ENCODE data around the gene PLS1.

The PLS1 gene

DNA sequence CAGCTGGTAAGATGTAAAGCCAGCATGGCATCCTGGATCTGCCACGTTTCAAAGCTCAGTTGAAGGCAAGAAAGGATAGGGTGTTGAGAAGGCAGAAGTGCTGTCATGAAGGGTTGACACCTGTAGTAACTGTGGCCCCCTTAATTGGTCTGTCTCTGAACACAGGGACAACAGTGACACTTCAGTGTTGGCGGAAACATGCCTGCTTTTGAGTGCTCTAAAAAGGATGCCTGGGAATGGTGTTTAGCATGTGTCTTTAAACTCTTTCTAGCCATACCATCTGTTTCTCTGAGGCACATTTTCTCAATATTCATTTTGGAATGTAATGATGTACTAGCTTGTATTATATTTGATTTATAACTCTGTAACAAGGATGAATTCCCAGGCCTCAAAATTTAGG, 42.1 kb downstream of the PLS1 start:
- DNase-seq (no peak), ATAC-seq (no peak)

- ATAC-seq (no peak), DNase-seq (no peak)
Measured at GRCh38 chr3:142641504-142641903, 45.3 kb downstream of the PLS1 start.

GRCh38 chr3:142642956-142643355, 46.8 kb downstream of the PLS1 start:
- no peak for DNase-seq
- no peak for ATAC-seq

DNA sequence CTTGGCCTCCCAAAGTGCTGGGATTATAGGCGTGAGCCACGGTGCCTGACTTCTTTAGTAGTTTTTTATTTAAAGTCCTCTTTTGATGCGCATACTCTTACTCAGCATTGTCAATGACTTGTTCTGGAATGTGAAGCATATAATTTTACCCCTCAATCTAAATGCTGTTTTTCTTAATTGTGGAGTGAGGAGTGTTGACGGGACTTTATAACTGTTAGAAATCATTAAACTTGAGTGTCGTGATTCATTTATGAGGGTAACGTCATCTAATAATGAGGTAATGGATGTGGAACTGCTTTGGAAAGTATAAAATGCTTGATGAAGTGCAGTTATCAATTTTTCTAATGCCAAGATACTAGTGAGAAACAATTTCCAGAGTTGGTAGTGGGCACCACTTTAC, 48.3 kb downstream of the PLS1 start:
- DNase-seq (no peak), ATAC-seq (no peak)

GRCh38 chr3:142645236-142645793, 49.1 kb downstream of the PLS1 start:
- DNase-seq, result no peak
- no peak for ATAC-seq

DNA sequence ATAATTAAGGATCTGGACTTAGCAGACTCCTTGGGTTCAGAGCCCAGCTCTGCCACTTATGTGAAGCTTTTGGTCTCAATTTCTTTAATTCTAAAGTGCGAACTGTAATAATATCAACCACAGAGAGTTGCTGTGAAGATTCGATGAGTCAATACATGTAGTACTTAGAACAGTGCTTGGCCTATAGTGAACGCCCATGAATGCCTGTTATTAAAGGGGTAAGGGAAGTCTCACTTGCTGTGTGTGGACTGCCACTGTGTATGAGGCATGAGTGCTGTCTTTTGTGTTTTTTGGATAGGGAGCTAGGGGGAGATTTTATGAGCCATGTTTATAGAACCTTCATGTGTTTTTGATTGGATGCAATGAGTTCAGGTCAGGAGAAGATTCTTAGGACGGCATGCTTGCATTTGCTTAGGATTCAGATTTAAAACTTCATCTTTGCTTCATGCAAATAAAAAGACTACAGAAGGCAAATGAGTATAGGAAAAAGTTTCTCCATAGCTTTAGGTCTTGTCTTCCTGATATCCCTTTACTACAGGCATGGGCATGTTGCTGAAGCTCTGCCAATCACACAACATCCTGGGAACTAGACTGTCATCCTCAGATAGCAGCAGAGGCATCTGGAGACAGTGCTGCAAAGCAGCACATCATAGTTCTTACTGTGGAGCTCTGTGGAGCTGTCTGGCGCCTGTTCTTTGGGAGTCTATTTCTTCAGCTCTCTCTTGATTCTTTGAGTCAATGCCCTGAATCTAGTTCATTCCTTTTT, 50.0 kb downstream of the PLS1 start:
- DNase-seq, result no peak
- no peak for ATAC-seq

DNA sequence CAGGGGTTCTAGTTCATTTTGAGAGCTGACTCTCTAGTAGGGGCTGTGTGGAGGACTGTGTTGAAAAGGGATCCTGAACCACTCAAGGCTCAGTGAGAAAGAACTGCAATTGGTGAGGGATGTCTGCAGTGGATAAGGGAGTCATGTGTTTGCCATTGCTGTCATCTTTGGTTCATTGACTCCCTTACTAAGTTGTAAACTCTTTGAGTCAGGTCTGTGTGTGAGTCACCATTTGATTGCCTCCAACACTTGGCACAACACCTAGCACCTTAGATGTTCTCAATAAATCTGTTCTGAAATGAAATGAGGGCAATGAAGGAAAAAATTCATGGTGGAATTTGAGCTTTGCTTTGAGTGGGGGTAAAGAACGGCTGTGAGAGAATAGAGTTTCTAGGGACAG, 51.7 kb downstream of the PLS1 start:
- no peak for ATAC-seq
- no peak for DNase-seq

GRCh38 chr3:142648950-142649349, 52.8 kb downstream of the PLS1 start:
- ATAC-seq (no peak), DNase-seq (no peak)

DNA sequence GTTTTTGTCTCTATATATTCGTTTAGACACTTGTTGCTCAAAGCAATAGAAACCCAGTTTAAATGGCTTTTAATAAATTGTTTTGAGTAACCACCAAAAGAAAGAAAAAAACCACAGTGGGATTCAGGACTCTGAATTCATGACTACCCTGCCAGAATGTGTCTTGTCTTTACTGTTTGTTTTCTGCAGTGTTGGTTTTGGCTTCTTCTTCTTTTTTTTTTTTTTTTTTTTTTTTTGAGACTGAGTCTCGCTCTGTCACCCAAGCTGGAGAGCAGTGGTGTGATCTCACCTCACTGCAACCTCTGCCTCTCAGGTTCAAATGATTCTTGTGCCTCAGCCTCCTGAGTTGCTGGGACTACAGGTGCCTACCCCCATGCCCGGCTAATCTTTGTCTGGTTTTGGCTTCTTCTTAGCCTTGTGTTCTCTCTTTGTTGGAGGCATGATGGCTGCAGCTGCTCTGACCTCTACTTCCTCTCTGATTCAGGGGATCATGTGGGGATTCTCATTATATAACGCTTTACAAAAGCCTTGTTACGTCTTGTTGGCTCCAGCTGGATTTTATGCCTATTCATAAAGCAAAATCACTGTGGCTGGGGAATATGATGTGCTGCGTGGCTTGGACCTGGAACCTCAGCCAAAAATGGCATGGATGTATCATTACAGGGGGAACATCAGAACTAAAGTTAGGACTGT, 54.0 kb downstream of the PLS1 start:
- DNase-seq, result no peak
- no peak for ATAC-seq

DNA sequence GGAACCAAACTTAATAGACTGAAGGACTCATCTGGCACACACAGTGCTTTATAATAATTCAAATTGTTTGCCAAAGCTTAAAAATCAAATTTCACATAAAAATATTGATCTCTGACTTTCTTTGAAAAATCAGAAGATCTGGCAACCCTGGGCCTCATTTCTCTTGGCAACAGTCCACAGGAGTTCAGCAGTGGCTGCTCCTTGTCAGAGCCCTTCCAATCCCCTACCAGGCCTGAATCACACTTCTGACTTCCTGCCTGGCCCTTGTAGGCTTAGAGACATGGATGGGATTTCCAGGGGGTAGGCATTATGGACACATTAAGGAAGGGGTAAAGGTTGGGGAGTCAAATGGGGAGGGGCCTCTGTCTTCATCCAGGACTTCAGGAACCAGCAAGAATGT, 55.5 kb downstream of the PLS1 start:
- ATAC-seq (no peak), DNase-seq (no peak)

GRCh38 chr3:142652826-142653292, 56.7 kb downstream of the PLS1 start:
- no peak for ATAC-seq
- no peak for DNase-seq

DNA sequence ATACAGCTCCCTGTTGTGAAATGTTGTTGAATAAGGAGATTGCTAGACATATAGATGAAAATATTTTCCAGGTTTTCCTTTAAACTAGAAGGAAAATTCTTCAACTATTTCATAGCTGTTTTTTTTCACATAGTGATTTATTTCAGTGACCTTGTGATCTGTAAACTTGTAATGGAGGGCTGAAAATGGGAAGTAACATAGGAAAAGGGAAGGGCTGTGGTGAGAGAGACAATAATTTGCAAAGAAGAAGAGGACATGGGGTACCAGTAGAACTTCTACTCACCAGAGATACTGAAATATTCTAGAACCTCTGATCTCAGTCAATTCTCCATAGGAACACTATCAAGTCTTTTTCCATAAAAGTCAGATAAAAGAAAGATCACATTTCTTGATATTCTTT, 60.4 kb downstream of the PLS1 start:
- DNase-seq, result no peak
- no peak for ATAC-seq

- no peak for ATAC-seq
Measured at GRCh38 chr3:142657033-142657432, 60.8 kb downstream of the PLS1 start.

DNA sequence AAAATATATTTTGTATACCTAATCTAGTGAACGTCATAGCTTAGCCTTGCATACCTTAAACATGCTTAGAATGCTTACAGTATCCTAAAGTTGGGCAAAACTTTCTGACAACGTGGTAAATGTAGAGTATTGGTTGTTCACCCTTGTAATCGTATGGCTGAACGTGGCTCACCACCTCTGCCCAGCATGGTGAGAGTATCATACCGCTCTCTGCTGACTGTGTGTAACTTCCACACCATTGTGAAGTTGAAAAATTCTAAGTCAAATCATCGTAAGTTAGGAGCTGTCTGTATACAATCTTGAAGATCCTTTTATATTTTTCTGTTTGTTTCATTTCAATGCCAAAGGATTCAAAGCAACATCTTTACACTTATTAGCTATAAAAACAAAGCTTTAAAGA, 64.2 kb downstream of the PLS1 start:
- no peak for ATAC-seq
- DNase-seq, result no peak

More at GRCh38 chr3:142657033-142657432, 60.8 kb downstream of the PLS1 start:
- DNase-seq, result no peak

DNA sequence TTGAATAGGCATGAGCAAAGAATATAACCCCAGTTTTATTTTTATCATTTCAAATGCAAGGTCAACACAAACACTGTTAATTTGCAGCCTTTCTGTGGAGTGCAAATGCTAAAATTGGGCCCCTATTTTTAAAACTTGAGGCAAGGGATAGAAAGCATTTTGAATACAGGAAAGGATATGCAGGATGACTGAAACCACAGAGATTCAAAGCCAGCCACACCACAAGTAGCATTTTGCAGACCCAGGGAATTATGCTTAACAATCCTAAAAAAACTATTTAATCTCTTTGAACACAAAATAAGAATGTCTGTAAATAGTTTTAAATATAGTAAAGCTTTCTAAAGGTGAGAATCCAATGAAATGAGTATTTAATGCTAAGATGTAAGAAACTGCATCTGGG, 64.7 kb downstream of the PLS1 start:
- ATAC-seq (no peak), DNase-seq (no peak)

DNA sequence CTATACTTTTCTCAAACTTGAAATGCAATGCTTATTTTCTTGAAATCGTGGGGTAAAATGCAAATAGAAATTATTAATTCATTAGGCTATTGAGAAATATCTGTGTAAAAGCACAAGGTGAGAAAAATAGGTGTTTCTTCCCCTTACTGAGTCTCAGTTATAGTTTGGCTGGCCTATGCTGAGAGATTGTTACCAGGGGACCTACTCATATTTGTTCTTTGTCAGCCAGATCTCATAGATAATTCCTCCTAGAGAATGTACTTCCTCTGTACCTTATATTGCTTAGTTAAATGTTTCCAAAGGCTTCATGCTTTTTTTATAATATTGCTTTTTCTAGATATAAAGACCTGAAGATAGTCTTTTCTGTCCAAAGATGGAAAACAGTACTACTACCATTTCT, 67.7 kb downstream of the PLS1 start:
- ATAC-seq, result no peak
- no peak for DNase-seq

GRCh38 chr3:142664311-142664710, 68.1 kb downstream of the PLS1 start:
- no peak for ATAC-seq
- no peak for DNase-seq

- no peak for ATAC-seq
Measured at GRCh38 chr3:142664819-142665218, 68.6 kb downstream of the PLS1 start.

GRCh38 chr3:142670120-142670519, 73.9 kb downstream of the PLS1 start:
- DNase-seq (no peak), ATAC-seq (no peak)

More at GRCh38 chr3:142664819-142665218, 68.6 kb downstream of the PLS1 start:
- DNase-seq, result no peak

GRCh38 chr3:142676151-142676550, 80.0 kb downstream of the PLS1 start:
- no peak for DNase-seq
- no peak for ATAC-seq

- DNase-seq (no peak), ATAC-seq (no peak)
Measured at GRCh38 chr3:142680710-142681109, 84.5 kb downstream of the PLS1 start.

DNA sequence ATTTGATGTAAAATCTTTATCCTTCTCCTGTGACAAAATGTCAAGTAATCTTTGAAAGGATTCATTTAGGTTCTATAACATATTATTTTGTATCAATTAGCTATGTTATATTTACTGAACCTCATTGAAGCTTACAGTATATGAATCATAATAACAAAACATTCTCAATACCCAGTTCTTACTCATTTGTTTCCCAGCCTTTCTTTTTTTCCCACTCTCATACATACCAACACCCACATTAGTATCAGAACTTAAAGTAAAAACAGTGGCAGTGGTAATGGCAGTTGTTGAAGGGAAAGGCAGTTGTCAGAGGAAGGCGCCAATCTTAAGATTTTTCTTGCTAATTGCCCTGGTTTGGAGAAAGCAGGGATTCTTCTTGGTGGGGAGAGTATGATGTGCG, 94.4 kb downstream of the PLS1 start:
- DNase-seq (no peak), ATAC-seq (no peak)

GRCh38 chr3:142691527-142691926, 95.3 kb downstream of the PLS1 start:
- ATAC-seq (no peak), DNase-seq (no peak)

Measured in stimulated activated naive CD8-positive, alpha-beta T cell treated with anti-CD3 and anti-CD28 coated beads, Interleukin-15, Interleukin-2, amounts not matched to agents 100 U/mL and 50 U/mL, for 24 hours (primary cell).